Endothelial cell of umbilical vein (primary cell): ENCODE results near the gene GPR34. TPM values are rescaled to one million over a fixed set of nuclear protein-coding genes. Genes with fewer than 3 reads are reported as not detected.

Experiments used
- BruUV-seq: library from RNA; stranded (reverse); fragments of 400-500 nt; replicated peaks from 2 replicates; lab custom pipeline; 2021; lab: Mats Ljungman, UMichigan
- CTCF ChIA-PET: fragments of 300-600, 350-600 bp; sonication (Branson Sonifier 250); formaldehyde crosslinking; loops from one replicate; lab custom pipeline; 2021; ENCODE audit warnings: antibody characterized with exemption, inconsistent platforms; lab: Charles Lee
- POLR2A ChIA-PET: fragments of 300-600, 350-600 bp; sonication (Branson Sonifier 250); formaldehyde crosslinking; loops from one replicate; lab custom pipeline; 2021; ENCODE audit warnings: antibody characterized with exemption, inconsistent platforms; lab: Charles Lee
- DNase-seq: peaks from one replicate; pipeline ENCODE4 v3.0.0-alpha.2; 2011; ENCODE audit warnings: low read depth, low spot score
- FAIRE-seq: peaks from 2 replicates; lab custom pipeline; 2011; peaks lifted over from hg19 to GRCh38; lab: Jason Lieb, UNC
- H2AFZ ChIP-seq: 2 replicates; pipeline ENCODE4 v1.6.0; 2012; ENCODE audit warnings: low read depth, low read length, control low read depth, inconsistent platforms
- H3K27ac ChIP-seq: 2 replicates; pipeline ENCODE4 v1.5.1; 2011; ENCODE audit warnings: low read depth, mild to moderate bottlenecking, control low read depth, low read length, moderate library complexity; ENCODE audit not compliant: insufficient read depth
- H3K27me3 ChIP-seq, 2 experiments: 2 replicates each; pipeline versions ENCODE4 v1.6.0 to v1.6.1; 2011; ENCODE audit warnings: low read length in 2 of 2, mixed read lengths in 1 of 2; ENCODE audit not compliant: control insufficient read depth in 2 of 2, insufficient read depth in 2 of 2
- H3K36me3 ChIP-seq, 2 experiments: 2 replicates in 1 of 2; 3 replicates in 1 of 2; pipeline ENCODE4 v1.5.1; 2011; ENCODE audit warnings: low read length in 2 of 2, mild to moderate bottlenecking in 1 of 2, moderate library complexity in 1 of 2; ENCODE audit not compliant: control insufficient read depth in 2 of 2, insufficient read depth in 2 of 2; ENCODE audit errors: extremely low read depth in 1 of 2
- H3K4me1 ChIP-seq: 3 replicates; pipeline ENCODE4 v1.5.1; 2011; ENCODE audit warnings: mild to moderate bottlenecking, low read length; ENCODE audit not compliant: control insufficient read depth, insufficient read depth; ENCODE audit errors: extremely low read depth
- H3K4me2 ChIP-seq: 2 replicates; pipeline ENCODE4 v1.6.1; 2011; ENCODE audit warnings: low read length, control low read depth, mixed read lengths; ENCODE audit not compliant: insufficient read depth
- H3K4me3 ChIP-seq, 3 experiments: fragments of 200-600 bp in 1 of 3; sonication (generic), shearing (Covaris generic) in 1 of 3; replicated peaks in 1 of 3; 2 replicates each; pipeline ENCODE4 v1.5.1; 2011 to 2016; ENCODE audit warnings: control low read depth in 3 of 3, low read length in 3 of 3, mild to moderate bottlenecking in 2 of 3, inconsistent platforms in 1 of 3, low read depth in 1 of 3, moderate library complexity in 1 of 3; ENCODE audit not compliant: insufficient read depth in 1 of 3
- H3K79me2 ChIP-seq: 2 replicates; pipeline ENCODE4 v1.6.0; 2012; ENCODE audit warnings: low read length, inconsistent platforms; ENCODE audit not compliant: control insufficient read depth, insufficient read depth
- H3K9ac ChIP-seq: replicated peaks from 2 replicates; pipeline ENCODE3; 2011; ENCODE audit warnings: low read length, control low read depth; ENCODE audit not compliant: insufficient read depth; ENCODE audit errors: extremely low read depth
- H3K9me1 ChIP-seq: replicated peaks from 3 replicates; pipeline ENCODE4 v1.6.0; 2011; ENCODE audit warnings: mild to moderate bottlenecking, low read length; ENCODE audit not compliant: control insufficient read depth, insufficient read depth; ENCODE audit errors: extremely low read depth
- H3K9me3 ChIP-seq: replicated peaks from 2 replicates; pipeline ENCODE4 v1.5.1; 2012; ENCODE audit warnings: low read length, inconsistent platforms; ENCODE audit not compliant: control insufficient read depth, insufficient read depth
- H4K20me1 ChIP-seq: replicated peaks from 2 replicates; pipeline ENCODE3; 2011; ENCODE audit warnings: mild to moderate bottlenecking, low read length; ENCODE audit not compliant: control insufficient read depth, insufficient read depth; ENCODE audit errors: extremely low read depth
- CTCF ChIP-seq, 2 donors: IDR thresholded peaks; 1 replicate in 1 of 2; 2 replicates in 1 of 2; pipeline ENCODE4 v1.5.1; 2011; ENCODE audit warnings: low read length in 2 of 2, mild to moderate bottlenecking in 2 of 2, moderate library complexity in 2 of 2, control low read depth in 1 of 2, inconsistent platforms in 1 of 2, low read depth in 1 of 2; ENCODE audit not compliant: insufficient read depth in 1 of 2; ENCODE audit errors: extremely low read depth in 1 of 2
- EZH2 ChIP-seq: IDR thresholded peaks from 2 replicates; pipeline ENCODE4 v1.6.1; 2012; ENCODE audit warnings: borderline replicate concordance, low read depth, mild to moderate bottlenecking, moderate library complexity, low read length, inconsistent platforms; ENCODE audit not compliant: severe bottlenecking
- FOS ChIP-seq: IDR thresholded peaks from 2 replicates; pipeline ENCODE4 v1.6.1; 2011; ENCODE audit warnings: mild to moderate bottlenecking, low read length, moderate library complexity, borderline replicate concordance; ENCODE audit not compliant: insufficient read depth
- GATA2 ChIP-seq: IDR thresholded peaks from 2 replicates; pipeline ENCODE4 v1.7.0; 2011; ENCODE audit warnings: low read depth, mild to moderate bottlenecking, moderate library complexity, mixed read lengths, low read length; ENCODE audit not compliant: insufficient read length, insufficient read depth
- JUN ChIP-seq: IDR thresholded peaks from 2 replicates; pipeline ENCODE4 v1.6.1; 2011; ENCODE audit warnings: borderline replicate concordance, low read depth; ENCODE audit not compliant: insufficient read length, insufficient read depth
- MAX ChIP-seq: IDR thresholded peaks from 2 replicates; pipeline ENCODE4 v1.6.1; 2011; ENCODE audit not compliant: insufficient read depth, insufficient read length
- MYC ChIP-seq: IDR thresholded peaks from one replicate; pipeline ENCODE4 v1.6.1; 2011; ENCODE audit warnings: mild to moderate bottlenecking, low read depth, low read length
- POLR2A ChIP-seq: IDR thresholded peaks from 2 replicates; pipeline ENCODE4 v1.6.1; 2012; ENCODE audit warnings: low read depth, mild to moderate bottlenecking, control low read depth, low read length
- POLR2AphosphoS5 ChIP-seq: IDR thresholded peaks from 2 replicates; pipeline ENCODE4 v1.6.1; 2012; ENCODE audit warnings: low read depth, mild to moderate bottlenecking, control low read depth, low read length, moderate library complexity; ENCODE audit not compliant: insufficient read depth
- dilution Hi-C: fragments of 300-500 bp; cut with MboI; formaldehyde crosslinking; loops from one replicate; pipeline ENCODE4 v1.15.0; 2019; ENCODE audit warnings: low sequenced_read_pairs; ENCODE audit not compliant: extremely low pct_ligation_motif_present
- intact Hi-C: fragments of 100-400 bp; cut with micrococcal nuclease; formaldehyde crosslinking; loops from one replicate; pipeline ENCODE4 v1.10.0; 2022
- polyA plus RNA-seq, 4 experiments: library from polyadenylated mRNA; depleted of rRNA in 3 of 4; stranded (reverse) in 3 of 4; unstranded in 1 of 4; fragments of >200 nt; gene quantifications; 2 replicates each; pipeline versions ENCODE4 v1.2.1 to v1.2.3, GENCODE V29; 2011 to 2012; ENCODE audit warnings: missing spikeins in 1 of 4
- total RNA-seq: library from RNA; stranded (reverse); gene quantifications from 2 replicates; pipeline ENCODE4 v1.2.3, GENCODE V29; 2021

The GPR34 gene
- total and polyA plus RNA-seq, 2 donors (not counting 3 experiments of a cell fraction or from before 2014, with no cell fraction given) = not detected

GRCh38 chrX:41653125-41653524, 35.6 kb upstream of the GPR34 start:
- CTCF ChIA-PET = no interaction called here

More at GRCh38 chrX:41653125-41653524, 35.6 kb upstream of the GPR34 start:
- Histone ChIP-seq H3K4me2 (no peak overlapping the region), H3K4me1 (no peaks in the 10 kb centered on the region), H3K4me3 (no peak overlapping the region), H3K36me3 (no peaks in the 10 kb centered on the region), H3K9ac (no peak overlapping the region), H3K9me1 (no peaks in the 10 kb centered on the region), H3K27ac (no peak overlapping the region), H2AFZ (no peak overlapping the region), H3K79me2 (no peaks in the 10 kb centered on the region), H3K27me3 (no peaks in the 10 kb centered on the region), H4K20me1 (no peaks in the 10 kb centered on the region), H3K9me3 (no peaks in the 10 kb centered on the region)
- intact Hi-C loops = no loop called here
- BruUV-seq = no TSS peak
- dilution Hi-C loops = no loop called here
- DNase-seq (no peak), FAIRE-seq (no peak)
- POLR2A ChIA-PET = no interaction called here
- no peak for TF ChIP-seq MAX
- no peak for TF ChIP-seq JUN
- TF ChIP-seq EZH2 = no peak
- TF ChIP-seq CTCF (IDR thresholded peaks at IDR 0.05; ENCODE audit: extremely low read depth in 1 of 2, insufficient read depth in 1 of 2, low read depth in 1 of 2, low read length in 2 of 2) = no peak
- TF ChIP-seq MYC = no peak
- TF ChIP-seq POLR2A = no peak
- TF ChIP-seq FOS = no peak
- no peak for TF ChIP-seq POLR2AphosphoS5
- TF ChIP-seq GATA2 = no peak
